Glutamatergic neuron (in vitro differentiated cells): ENCODE results near the gene CCDC178. TPM values are rescaled to one million over a fixed set of nuclear protein-coding genes. Genes with fewer than 3 reads are reported as not detected.

ENCODE experiments used
- DNase-seq: peaks from one replicate; pipeline ENCODE4 v3.0.0; 2022
- H3K27ac Mint-ChIP-seq: one replicate; pipeline ENCODE4 v1.8.0; 2020; ENCODE audit warnings: mild to moderate bottlenecking, mixed read lengths, inconsistent platforms; ENCODE audit not compliant: unreplicated experiment
- H3K27me3 Mint-ChIP-seq: one replicate; pipeline ENCODE4 v1.8.0; 2020; ENCODE audit warnings: mild to moderate bottlenecking, moderate library complexity, mixed read lengths, inconsistent platforms; ENCODE audit not compliant: unreplicated experiment
- H3K36me3 Mint-ChIP-seq: one replicate; pipeline ENCODE4 v1.8.0; 2020; ENCODE audit warnings: mild to moderate bottlenecking, mixed read lengths, inconsistent platforms; ENCODE audit not compliant: unreplicated experiment
- H3K4me1 Mint-ChIP-seq: one replicate; pipeline ENCODE4 v1.8.0; 2020; ENCODE audit warnings: mild to moderate bottlenecking, low read depth, mixed read lengths, inconsistent platforms; ENCODE audit not compliant: unreplicated experiment
- H3K4me3 Mint-ChIP-seq: one replicate; pipeline ENCODE4 v1.8.0; 2020; ENCODE audit warnings: mild to moderate bottlenecking, mixed read lengths, inconsistent platforms; ENCODE audit not compliant: unreplicated experiment
- H3K9me3 Mint-ChIP-seq: one replicate; pipeline ENCODE4 v1.8.0; 2020; ENCODE audit warnings: mild to moderate bottlenecking, moderate library complexity, mixed read lengths, inconsistent platforms; ENCODE audit not compliant: unreplicated experiment
- CTCF ChIP-seq: fragments of 200-600 bp; sonication (generic); IDR thresholded peaks from one replicate; pipeline ENCODE4 v1.5.0; 2021; ENCODE audit not compliant: partially characterized antibody, unreplicated experiment
- total RNA-seq: library from RNA; stranded (reverse); fragmentation: NEBNext Ultra II Directional; extraction: Animal tissue kit (Norgen Biotek cat#: 25700); gene quantifications from one replicate; pipeline ENCODE4 v1.2.1, GENCODE V29; 2021; ENCODE audit not compliant: unreplicated experiment

Gene CCDC178
- total RNA-seq, 1 donor from 2014 or later, result not detected

GRCh38 chr18:32980896-32981295 lies 459.6 kb downstream of the CCDC178 start:
- Mint-ChIP-seq H3K9me3 (no peaks in the 10 kb centered on the region), H3K4me3 (no peak overlapping the region), H3K27ac (no peak overlapping the region), H3K27me3 (no peaks in the 10 kb centered on the region), H3K4me1 (no peaks in the 10 kb centered on the region), H3K36me3 (no peaks in the 10 kb centered on the region)
- no peak for TF ChIP-seq CTCF
- DNase-seq, result no peak

- H3K9me3 Mint-ChIP-seq, result no peaks in the 10 kb centered on the region
- no peaks in the 10 kb centered on the region for H3K36me3 Mint-ChIP-seq
- no peak overlapping the region for H3K27ac Mint-ChIP-seq
- H3K27me3 Mint-ChIP-seq, result no peaks in the 10 kb centered on the region
- DNase-seq, result no peak
- no peaks in the 10 kb centered on the region for H3K4me1 Mint-ChIP-seq
- no peak for TF ChIP-seq CTCF
- H3K4me3 Mint-ChIP-seq, result no peak overlapping the region
Measured at GRCh38 chr18:32975501-32975900, 465.0 kb downstream of the CCDC178 start.

GRCh38 chr18:32975163-32975436 lies 465.4 kb downstream of the CCDC178 start:
- H3K27ac Mint-ChIP-seq, result no peak overlapping the region
- H3K9me3 Mint-ChIP-seq, result no peaks in the 10 kb centered on the region
- no peaks in the 10 kb centered on the region for H3K36me3 Mint-ChIP-seq
- no peak for DNase-seq
- H3K4me1 Mint-ChIP-seq, result no peaks in the 10 kb centered on the region
- no peak for TF ChIP-seq CTCF
- no peak overlapping the region for H3K4me3 Mint-ChIP-seq
- H3K27me3 Mint-ChIP-seq, result no peaks in the 10 kb centered on the region

- no peaks in the 10 kb centered on the region for H3K9me3 Mint-ChIP-seq
- no peaks in the 10 kb centered on the region for H3K27me3 Mint-ChIP-seq
- no peaks in the 10 kb centered on the region for H3K36me3 Mint-ChIP-seq
- H3K4me3 Mint-ChIP-seq, result no peak overlapping the region
- H3K4me1 Mint-ChIP-seq, result no peaks in the 10 kb centered on the region
- DNase-seq, result no peak
- H3K27ac Mint-ChIP-seq, result no peak overlapping the region
- no peak for TF ChIP-seq CTCF
Measured at GRCh38 chr18:32974421-32975162, 465.9 kb downstream of the CCDC178 start.

GRCh38 chr18:32968248-32968647 lies 472.3 kb downstream of the CCDC178 start:
- H3K36me3 Mint-ChIP-seq, result no peaks in the 10 kb centered on the region
- no peaks in the 10 kb centered on the region for H3K4me1 Mint-ChIP-seq
- no peak for DNase-seq
- no peak for TF ChIP-seq CTCF
- H3K27ac Mint-ChIP-seq, result no peak overlapping the region
- no peak overlapping the region for H3K4me3 Mint-ChIP-seq
- no peaks in the 10 kb centered on the region for H3K27me3 Mint-ChIP-seq
- no peaks in the 10 kb centered on the region for H3K9me3 Mint-ChIP-seq
